ENCODE results near the gene FGF11. TPM values are rescaled to one million over a fixed set of nuclear protein-coding genes. Genes with fewer than 3 reads are reported as not detected.

FGF11 gene
- total and polyA plus RNA-seq, 2 of the 4 experiments (the other 2 are of a cell fraction): 0.18 to 1.1 TPM

- no peak overlapping the region for H3K9ac ChIP-seq (ENCODE audit: low read depth, low read length)
- H3K9me3 ChIP-seq (ENCODE audit: control insufficient read depth, insufficient read depth, low read length): no peaks in the 10 kb centered on the region
- no peak overlapping the region for H4K8ac ChIP-seq (ENCODE audit: low read depth in 2 of 2, low read length in 2 of 2)
- no peak overlapping the region for H2BK20ac ChIP-seq (ENCODE audit: low read depth, low read length)
- POLR2A ChIA-PET (ENCODE audit: unreplicated experiment): no interaction called here
- H3K27ac ChIP-seq (ENCODE audit: insufficient read depth, low read length): no peak overlapping the region
- CTCF ChIA-PET: no interaction called here
- H2AFZ ChIP-seq (replicated peaks; ENCODE audit: low read length, poor library complexity): no peak overlapping the region
- DNase-seq (no peak), ATAC-seq (ENCODE audit: low read depth) (no peak)
- no CpG with 5 or more reads among the region's 9 CpGs for WGBS, 2 experiments (ENCODE audit: extremely low coverage in 2 of 2, insufficient read length in 1 of 2)
- H3K79me1 ChIP-seq (ENCODE audit: low read depth in 1 of 2, low read length in 2 of 2): peaks cover 11 to 75% of the 10 kb centered on the region in 2 experiments
- peaks cover 12% of the 10 kb centered on the region; the same call in 1 of the 2 replicates for H3K4me1 ChIP-seq (ENCODE audit: control insufficient read depth, insufficient read depth, low read length)
- TF ChIP-seq CHD1 (IDR thresholded peaks at IDR 0.05; ENCODE audit: low read depth, low read length) (no peak), MAZ (IDR thresholded peaks at IDR 0.05; ENCODE audit: borderline replicate concordance, low read depth, low read length) (no peak), BHLHE40 (IDR thresholded peaks at IDR 0.05; ENCODE audit: low read depth, low read length) (no peak), ELK1 (IDR thresholded peaks at IDR 0.05; ENCODE audit: borderline replicate concordance, low read depth, low read length) (no peak), RCOR1 (IDR thresholded peaks at IDR 0.05; ENCODE audit: insufficient replicate concordance, low read length) (no peak), SMC3 (IDR thresholded peaks at IDR 0.05; ENCODE audit: low read depth, low read length) (no peak), CEBPB (IDR thresholded peaks at IDR 0.05; ENCODE audit: low read depth, low read length) (no peak), USF2 (IDR thresholded peaks at IDR 0.05; ENCODE audit: low read depth, low read length) (no peak), CTCF (conservative IDR thresholded peaks at IDR 0.05; ENCODE audit: low read depth, low read length) (no peak), POLR2A (IDR thresholded peaks at IDR 0.05; ENCODE audit: low read depth, low read length) (no peak), RAD21 (IDR thresholded peaks at IDR 0.05; ENCODE audit: low read length) (no peak)
- no peak overlapping the region for H2BK5ac ChIP-seq (ENCODE audit: low read depth, low read length, poor library complexity, severe bottlenecking)
- H3K23ac ChIP-seq (ENCODE audit: low read depth, low read length): no peak overlapping the region
- no peak overlapping the region for H4K91ac ChIP-seq (ENCODE audit: insufficient read depth, low read depth, low read length)
- intact Hi-C loops (cut with micrococcal nuclease) (no loop called here), in situ Hi-C loops (cut with MboI; ENCODE audit: low sequenced_read_pairs) (no loop called here), dilution Hi-C loops (cut with HindIII; ENCODE audit: low sequenced_read_pairs, unreplicated experiment) (no loop called here)
- peaks cover 46% of the 10 kb centered on the region for H3K36me3 ChIP-seq (ENCODE audit: control insufficient read depth, insufficient read depth, low read length)
- no peak overlapping the region for H2AK9ac ChIP-seq (replicated peaks; ENCODE audit: low read depth, low read length, poor library complexity)
- H3K9me1 ChIP-seq (ENCODE audit: insufficient read depth, low read length): peaks cover 24% of the 10 kb centered on the region
- no peak overlapping the region for H3K4me2 ChIP-seq (ENCODE audit: low read depth, low read length)
- no peaks in the 10 kb centered on the region for H3K27me3 ChIP-seq (ENCODE audit: control insufficient read depth, insufficient read depth, low read length)
- no peak overlapping the region for H2AK5ac ChIP-seq (ENCODE audit: low read depth, low read length)
- no peak overlapping the region for H3K4me3 ChIP-seq (ENCODE audit: insufficient read depth, low read depth, low read length)
- H2BK15ac ChIP-seq (ENCODE audit: low read depth, low read length): no peak overlapping the region
- no peak overlapping the region for H3K4ac ChIP-seq (ENCODE audit: low read depth, low read length)
- H3K56ac ChIP-seq (ENCODE audit: extremely low read depth, insufficient read depth, low read length): no peak overlapping the region
- H3K14ac ChIP-seq (replicated peaks; ENCODE audit: low read depth, low read length): no peak overlapping the region
- no peak overlapping the region for H3K18ac ChIP-seq (ENCODE audit: low read depth, low read length)
- H2BK120ac ChIP-seq (ENCODE audit: low read depth, low read length): no peak overlapping the region
- no TSS peak for BruUV-seq (replicated peaks)
- no peak overlapping the region for H4K5ac ChIP-seq (ENCODE audit: low read depth, low read length)
- peaks cover 63% of the 10 kb centered on the region for H4K20me1 ChIP-seq (ENCODE audit: insufficient read depth, low read length)
These were observed 27.0 kb downstream of the FGF11 start for GRCh38 chr17:7466318-7466638.
